Measurements from ENCODE around the gene STAC2.
"Not testable (repeated sequence)": the region's sequence is repeated elsewhere in the genome, so short reads cannot be mapped to it uniquely, and the experiment has no call there.

The STAC2 gene

DNA sequence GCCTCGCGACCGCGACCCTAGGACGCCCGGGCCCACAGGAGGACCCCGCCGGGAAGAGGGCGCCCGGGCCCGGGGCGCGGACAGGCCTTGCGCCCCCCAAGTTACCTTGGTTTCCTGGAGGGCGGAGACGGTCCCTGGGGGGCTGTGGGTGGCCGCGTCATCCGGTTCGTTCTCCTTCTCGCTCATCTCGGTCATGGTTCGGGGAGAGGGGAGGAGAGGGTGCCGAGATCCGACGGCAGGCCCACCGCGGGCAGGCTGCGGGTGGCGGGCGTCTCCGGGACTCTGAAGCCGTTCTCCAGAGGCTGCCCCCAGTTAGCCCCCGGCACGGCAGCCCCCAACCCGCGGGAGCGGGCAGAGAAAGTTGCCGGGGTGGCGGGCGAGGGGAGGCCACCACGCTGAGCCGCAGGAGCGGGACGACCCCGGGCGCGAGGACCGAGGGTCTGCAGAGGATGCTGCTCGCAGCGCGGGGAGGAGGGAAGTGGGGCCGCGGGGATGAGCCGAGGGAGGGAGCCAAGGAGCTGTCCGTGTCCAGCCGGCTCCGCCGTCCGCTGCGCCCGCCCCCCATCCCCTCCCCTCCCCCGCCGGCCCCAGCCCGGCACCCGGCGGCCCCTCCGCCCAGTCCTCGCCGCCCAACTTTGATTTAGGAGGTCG, at the start of gene STAC2:
TSS of gene STAC2 (minus strand) at position 638 of the 651 bp plus-strand sequence. CDS start at position 195, 443 bp downstream.
- DNase-seq, result no peak

- DNase-seq, result no peak
Measured at GRCh38 chr17:39271546-39271945, 45.8 kb upstream of the STAC2 start.

- no peak for DNase-seq
Measured at GRCh38 chr17:39270923-39271322, 45.2 kb upstream of the STAC2 start.

DNA sequence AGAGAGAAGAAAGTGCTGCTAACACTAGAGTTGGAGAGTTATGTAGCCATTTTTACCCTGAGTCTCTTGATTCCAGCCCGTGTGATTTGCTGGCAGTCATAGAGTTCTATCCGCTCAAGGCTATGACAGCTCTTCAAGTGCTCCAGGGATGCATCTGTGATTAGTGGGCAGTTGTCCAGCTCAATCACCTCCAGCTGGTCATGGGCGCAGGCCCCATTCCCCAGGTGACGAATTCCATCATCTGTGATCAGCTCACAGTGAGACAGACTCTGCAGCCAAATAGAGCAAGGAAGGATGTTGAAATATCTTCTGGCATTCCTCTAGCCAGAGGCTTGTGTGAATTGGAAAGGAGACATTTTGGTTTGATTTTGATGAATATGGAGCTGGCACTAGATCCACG, 38.4 kb upstream of the STAC2 start:
- DNase-seq, result no peak

DNA sequence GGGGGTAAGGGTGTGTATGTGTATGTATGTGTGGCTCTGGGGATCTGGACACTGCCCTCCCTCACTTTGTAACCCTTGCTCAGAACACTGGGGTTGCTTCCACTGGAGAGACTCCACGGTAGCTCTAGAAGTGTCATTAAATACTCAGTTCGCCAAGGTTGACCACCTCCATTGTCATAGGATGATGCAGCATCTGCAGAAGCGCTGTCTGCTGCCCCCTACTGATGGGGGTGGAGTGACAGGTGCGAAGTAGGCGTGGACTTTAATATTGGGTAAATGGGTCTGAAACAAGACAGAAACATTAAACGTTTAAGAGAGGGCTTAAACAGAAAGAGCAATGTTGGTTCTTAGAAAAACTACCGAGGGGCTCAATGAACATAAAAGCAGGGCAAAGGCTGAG, 35.5 kb upstream of the STAC2 start:
- no peak for DNase-seq

DNA sequence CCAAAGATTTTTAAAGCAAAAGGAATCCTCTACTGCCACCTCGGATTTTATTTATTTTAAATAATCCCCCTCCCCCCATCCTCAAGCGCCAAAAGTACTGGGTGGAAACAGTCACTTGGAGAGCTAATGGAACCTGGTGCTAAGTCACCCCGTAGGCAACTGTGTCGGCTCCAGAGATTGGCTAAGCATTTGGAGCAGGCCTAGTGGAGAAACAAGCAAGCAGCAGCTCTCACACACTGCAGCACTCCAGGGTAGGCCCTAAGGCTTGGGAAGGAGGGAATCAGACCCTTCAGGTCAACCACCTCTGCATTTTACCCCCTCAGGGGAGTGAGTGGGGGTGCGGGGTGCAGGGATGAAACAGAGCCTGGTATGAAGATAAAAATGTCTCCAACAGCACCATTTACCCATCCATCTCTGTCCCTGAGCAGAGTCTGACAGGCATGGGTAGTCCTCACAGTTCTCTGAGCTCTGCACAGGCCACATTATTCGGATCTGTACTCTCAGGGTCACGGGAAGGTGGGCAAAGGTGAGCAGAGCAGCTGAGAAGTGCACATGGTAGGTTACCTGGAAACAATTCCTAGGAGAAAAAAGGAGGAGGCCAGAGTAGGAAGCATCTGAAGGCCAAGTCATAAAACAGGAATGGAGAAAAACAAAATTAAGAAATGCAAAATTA, 27.2 kb upstream of the STAC2 start:
- DNase-seq, result no peak

DNA sequence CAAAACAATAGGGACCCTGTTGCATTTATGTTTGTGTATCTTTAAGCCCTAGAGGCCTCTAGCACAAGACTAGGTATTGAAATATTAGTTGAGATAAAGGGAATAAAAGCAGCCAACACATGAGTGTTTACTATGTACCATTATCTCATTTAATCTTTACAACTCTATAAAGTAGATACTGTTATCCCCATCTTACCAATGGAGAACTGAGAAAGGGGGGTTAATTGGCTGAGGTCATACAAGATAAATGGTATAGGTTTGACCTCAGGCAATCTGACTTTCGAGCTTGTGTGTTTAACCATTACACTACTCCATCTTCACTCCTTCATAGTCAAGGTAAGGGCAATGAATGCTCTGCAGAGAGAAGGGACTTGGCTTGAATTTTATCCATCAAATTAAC, 26.3 kb upstream of the STAC2 start:
- no peak for DNase-seq

DNA sequence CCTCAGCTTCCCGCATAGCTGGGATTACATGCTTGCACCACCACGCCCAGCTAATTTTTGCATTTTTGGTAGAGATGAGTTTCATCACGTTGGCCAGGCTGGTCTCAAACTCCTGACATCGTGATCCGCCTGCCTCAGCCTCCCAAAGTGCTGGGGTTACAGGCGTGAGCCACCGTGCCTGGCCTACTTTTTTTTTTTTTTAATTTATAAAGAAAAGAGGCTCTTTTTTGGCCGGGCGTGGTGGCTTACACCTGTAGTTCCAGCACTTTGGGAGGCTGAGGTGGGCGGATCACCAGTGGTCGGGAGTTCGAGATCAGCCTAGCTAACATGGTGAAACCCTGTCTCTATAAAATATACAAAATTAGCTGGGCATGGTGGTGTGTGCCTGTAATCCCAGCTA, 24.3 kb upstream of the STAC2 start:
- not testable (repeated sequence) for DNase-seq

- DNase-seq, result no peak
Measured at GRCh38 chr17:39246274-39246673, 20.5 kb upstream of the STAC2 start.

GRCh38 chr17:39244600-39245570, 19.1 kb upstream of the STAC2 start:
- DNase-seq, result peak; percentile 74

GRCh38 chr17:39244016-39244599, 18.4 kb upstream of the STAC2 start:
- no peak for DNase-seq

DNA sequence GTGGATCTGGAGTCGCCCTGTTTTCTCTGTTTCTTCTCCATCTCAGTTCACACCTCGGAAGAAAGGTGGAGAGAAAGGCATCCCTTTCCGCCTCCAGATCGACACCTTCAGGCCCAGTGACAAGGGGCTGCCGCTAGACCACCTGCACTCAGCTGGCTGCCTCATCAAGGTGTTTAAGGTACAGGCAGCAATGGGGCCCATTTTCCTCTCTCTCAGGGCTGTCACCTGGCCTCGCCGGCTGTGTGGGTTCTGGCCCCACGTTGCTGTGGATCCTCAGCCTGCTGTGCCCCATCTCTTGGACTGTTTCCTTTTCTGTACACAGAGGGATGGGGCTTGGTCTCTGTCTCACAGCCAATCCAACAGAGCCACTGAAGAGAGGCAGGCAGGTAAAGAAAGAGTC, 17.4 kb upstream of the STAC2 start:
- DNase-seq, result no peak

GRCh38 chr17:39240631-39241030, 14.9 kb upstream of the STAC2 start:
- DNase-seq, result no peak

- peak; percentile 12 for DNase-seq
Measured at GRCh38 chr17:39239640-39240314, 14.0 kb upstream of the STAC2 start.

DNA sequence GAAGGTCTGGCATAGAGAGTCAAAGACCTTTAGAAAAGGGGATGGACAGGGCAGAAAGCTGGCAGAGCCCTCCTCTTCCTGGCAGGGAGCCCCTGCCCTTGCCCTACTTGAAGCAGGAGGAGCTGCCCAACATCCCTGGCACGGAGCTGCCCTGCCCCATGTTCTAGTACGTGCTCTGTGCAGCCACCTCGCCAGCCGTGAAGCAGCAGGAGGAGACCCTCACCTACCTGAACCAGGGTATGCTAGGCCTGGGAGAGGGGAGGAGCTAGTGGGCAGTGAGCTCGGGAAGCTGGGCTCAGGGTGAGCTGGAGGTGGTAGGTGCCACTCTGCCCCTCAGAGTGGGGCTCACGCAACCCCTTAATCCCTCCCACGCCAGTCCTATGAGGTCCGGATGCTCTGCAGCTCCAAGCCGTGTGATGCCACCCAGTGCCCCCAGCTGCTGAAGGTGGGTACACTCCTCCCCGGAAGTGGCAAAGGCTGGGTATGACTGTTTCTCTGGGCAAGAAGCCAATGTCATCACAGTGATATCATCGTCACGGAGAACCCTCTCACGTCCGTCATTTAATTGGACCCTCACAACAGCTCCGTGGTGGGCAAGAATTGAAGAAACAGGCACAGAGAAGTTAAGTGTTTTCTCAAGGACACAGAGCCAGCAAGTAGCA, 12.7 kb upstream of the STAC2 start:
- DNase-seq, result peak; percentile 52

GRCh38 chr17:39237586-39237985, 11.8 kb upstream of the STAC2 start:
- DNase-seq, result no peak

DNA sequence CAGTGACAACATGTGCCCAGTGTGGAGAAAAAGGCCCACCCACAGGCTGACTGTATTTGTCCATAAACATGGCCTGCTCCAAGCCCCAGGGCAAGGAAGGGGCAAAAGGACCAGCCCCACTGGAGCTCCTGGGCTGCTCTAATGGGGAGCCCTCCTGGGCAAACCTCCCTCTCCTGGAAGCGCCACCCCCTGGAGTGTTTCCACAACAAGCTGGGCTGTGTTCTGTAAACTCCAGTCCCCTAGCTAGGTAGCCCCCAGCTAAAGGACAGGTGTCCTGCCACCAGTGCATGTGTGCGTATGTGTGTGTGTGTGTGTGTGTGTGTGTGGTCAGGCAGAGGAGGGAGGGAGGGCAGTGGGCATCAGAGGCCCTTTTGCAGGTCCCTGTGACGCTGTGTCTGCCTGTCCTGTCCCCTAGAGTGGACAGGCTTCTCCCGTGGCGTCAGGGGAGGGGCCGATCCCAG, 11.3 kb upstream of the STAC2 start:
- no peak for DNase-seq

GRCh38 chr17:39236450-39236927, 10.7 kb upstream of the STAC2 start:
- no peak for DNase-seq

- peak; percentile 58 for DNase-seq
Measured at GRCh38 chr17:39235555-39236449, 10.1 kb upstream of the STAC2 start.

Measured in DMS79 treated with DMSO at 0.1 percent for 48 hours (cell line).